Measurements from ENCODE around the gene WDR43.

DNA sequence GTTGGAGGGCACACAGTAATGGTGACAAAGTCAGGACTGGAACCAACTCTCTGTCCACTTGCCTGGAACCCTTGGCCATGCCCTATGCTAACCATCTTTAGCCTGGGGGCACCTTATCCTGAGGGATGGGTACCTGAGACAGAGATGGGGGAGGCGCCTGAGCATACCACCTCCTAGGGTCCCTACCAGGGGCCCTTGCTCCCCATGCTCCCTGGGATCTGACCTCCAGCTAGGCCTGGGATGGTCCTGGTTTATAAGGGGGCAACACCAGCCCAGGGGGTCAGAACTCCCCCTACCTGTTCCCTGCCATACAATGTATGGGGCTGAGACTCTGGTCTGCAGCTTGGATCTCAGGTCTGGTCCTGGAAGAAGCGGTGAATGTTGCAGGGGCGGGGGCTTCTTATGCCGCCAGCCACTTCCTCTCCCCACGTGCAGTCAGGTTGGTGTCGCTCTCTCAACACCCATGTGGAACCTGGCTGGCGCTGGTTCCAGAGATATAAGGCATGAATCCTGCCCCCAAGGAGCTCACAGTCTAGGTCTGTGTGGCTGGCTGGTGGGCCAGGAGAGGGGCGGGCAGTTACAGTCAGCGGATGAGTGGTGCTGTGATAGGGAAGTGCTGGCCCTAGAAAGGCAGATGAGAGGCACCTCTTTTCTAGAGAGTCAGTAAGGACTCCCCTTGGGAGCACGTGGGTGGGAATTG is 82.9 kb downstream of the WDR43 start:
- TF ChIP-seq CTCF (conservative IDR thresholded peaks at IDR 0.05) = no peak
- no peak for TF ChIP-seq ZFX (IDR thresholded peaks at IDR 0.05)
